GM12874 (cell line): Measurements from ENCODE around the gene PBRM1.

ENCODE experiments used
- CTCF ChIP-seq: IDR thresholded peaks from 2 replicates; pipeline ENCODE4 v1.5.1; 2011; ENCODE audit warnings: low read depth, mild to moderate bottlenecking, control low read depth, low read length, moderate library complexity; ENCODE audit not compliant: insufficient read depth

Gene PBRM1

GRCh38 chr3:52521881-52522650, 163.6 kb downstream of the PBRM1 start:
- TF ChIP-seq CTCF = no peak

GRCh38 chr3:52521488-52521824, 164.3 kb downstream of the PBRM1 start:
- no peak for TF ChIP-seq CTCF

- TF ChIP-seq CTCF = no peak
Measured at GRCh38 chr3:52520716-52521487, 164.8 kb downstream of the PBRM1 start.

- no peak for TF ChIP-seq CTCF
Measured at GRCh38 chr3:52520141-52520667, 165.5 kb downstream of the PBRM1 start.

DNA sequence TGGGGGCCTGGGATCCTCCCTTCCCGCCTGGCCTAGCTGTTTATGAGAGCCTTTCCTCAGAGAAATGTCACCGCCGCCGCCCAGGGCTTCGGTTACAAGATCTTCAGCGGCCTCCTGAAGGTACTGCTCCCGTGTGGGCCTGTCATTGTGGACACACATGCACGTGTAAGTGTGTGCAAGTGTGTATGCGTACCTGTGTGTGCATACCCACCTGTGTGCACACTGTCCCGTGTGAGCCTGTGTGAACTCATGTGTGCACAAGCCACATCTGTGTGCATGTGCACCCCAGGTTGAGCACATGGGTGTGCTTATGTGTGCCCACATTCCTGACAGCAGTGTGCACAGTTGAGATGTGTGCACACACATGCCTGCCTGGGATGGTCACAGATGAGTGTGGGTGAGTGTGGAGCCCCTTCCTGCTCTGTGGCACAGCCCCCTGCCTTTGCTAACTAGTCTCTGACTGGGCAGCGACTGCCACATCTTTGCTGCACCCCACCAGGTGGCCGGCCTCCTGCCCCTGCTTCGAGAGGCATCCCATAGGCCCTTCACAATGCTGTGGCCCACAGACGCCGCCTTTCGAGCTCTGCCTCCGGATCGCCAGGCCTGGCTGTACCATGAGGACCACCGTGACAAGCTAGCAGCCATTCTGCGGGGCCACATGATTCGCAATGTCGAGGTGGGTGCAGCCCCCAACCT, 166.1 kb downstream of the PBRM1 start:
- TF ChIP-seq CTCF = no peak

- no peak for TF ChIP-seq CTCF
Measured at GRCh38 chr3:52518723-52519444, 166.8 kb downstream of the PBRM1 start.
